Endothelial cell of umbilical vein (primary cell): Measurements from ENCODE around the gene CLPTM1L.

Experiments
- EZH2 ChIP-seq: IDR thresholded peaks from 2 replicates; pipeline ENCODE4 v1.6.1; 2012; ENCODE audit warnings: borderline replicate concordance, low read depth, mild to moderate bottlenecking, moderate library complexity, low read length, inconsistent platforms; ENCODE audit not compliant: severe bottlenecking
- JUN ChIP-seq: IDR thresholded peaks from 2 replicates; pipeline ENCODE4 v1.6.1; 2011; ENCODE audit warnings: borderline replicate concordance, low read depth; ENCODE audit not compliant: insufficient read length, insufficient read depth
- MYC ChIP-seq: IDR thresholded peaks from one replicate; pipeline ENCODE4 v1.6.1; 2011; ENCODE audit warnings: mild to moderate bottlenecking, low read depth, low read length
- POLR2A ChIP-seq: IDR thresholded peaks from 2 replicates; pipeline ENCODE4 v1.6.1; 2012; ENCODE audit warnings: low read depth, mild to moderate bottlenecking, control low read depth, low read length
- POLR2AphosphoS5 ChIP-seq: IDR thresholded peaks from 2 replicates; pipeline ENCODE4 v1.6.1; 2012; ENCODE audit warnings: low read depth, mild to moderate bottlenecking, control low read depth, low read length, moderate library complexity; ENCODE audit not compliant: insufficient read depth
- TF ChIP-seq, protein P1 (sequence below), 2 donors: IDR thresholded peaks; 1 replicate in 1 of 2; 2 replicates in 1 of 2; pipeline ENCODE4 v1.5.1; 2011; ENCODE audit warnings: low read length in 2 of 2, mild to moderate bottlenecking in 2 of 2, moderate library complexity in 2 of 2, control low read depth in 1 of 2, inconsistent platforms in 1 of 2, low read depth in 1 of 2; ENCODE audit not compliant: insufficient read depth in 1 of 2; ENCODE audit errors: extremely low read depth in 1 of 2
- TF ChIP-seq, protein P2 (sequence below): IDR thresholded peaks from 2 replicates; pipeline ENCODE4 v1.6.1; 2011; ENCODE audit not compliant: insufficient read depth, insufficient read length

DNA sequence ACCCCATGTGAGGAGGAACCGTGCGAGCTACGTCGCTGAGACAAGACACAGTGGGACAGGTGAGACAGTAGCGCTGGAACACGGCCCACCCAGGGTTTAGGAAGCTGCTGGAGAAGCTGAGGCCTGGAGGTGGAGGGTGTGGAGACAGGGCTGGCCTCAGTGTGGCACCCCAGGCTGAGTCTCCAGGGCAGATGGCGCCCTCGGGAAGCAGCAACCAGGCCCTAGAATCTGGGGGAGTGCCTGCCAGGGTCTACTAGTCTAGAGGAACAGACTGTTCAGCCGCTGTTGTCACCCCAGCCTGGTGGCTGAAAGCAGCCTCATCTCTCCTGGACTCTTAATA, 45.4 kb downstream of the CLPTM1L start:
- TF ChIP-seq, protein P1, sequence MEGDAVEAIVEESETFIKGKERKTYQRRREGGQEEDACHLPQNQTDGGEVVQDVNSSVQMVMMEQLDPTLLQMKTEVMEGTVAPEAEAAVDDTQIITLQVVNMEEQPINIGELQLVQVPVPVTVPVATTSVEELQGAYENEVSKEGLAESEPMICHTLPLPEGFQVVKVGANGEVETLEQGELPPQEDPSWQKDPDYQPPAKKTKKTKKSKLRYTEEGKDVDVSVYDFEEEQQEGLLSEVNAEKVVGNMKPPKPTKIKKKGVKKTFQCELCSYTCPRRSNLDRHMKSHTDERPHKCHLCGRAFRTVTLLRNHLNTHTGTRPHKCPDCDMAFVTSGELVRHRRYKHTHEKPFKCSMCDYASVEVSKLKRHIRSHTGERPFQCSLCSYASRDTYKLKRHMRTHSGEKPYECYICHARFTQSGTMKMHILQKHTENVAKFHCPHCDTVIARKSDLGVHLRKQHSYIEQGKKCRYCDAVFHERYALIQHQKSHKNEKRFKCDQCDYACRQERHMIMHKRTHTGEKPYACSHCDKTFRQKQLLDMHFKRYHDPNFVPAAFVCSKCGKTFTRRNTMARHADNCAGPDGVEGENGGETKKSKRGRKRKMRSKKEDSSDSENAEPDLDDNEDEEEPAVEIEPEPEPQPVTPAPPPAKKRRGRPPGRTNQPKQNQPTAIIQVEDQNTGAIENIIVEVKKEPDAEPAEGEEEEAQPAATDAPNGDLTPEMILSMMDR (IDR thresholded peaks at IDR 0.05; ENCODE audit: extremely low read depth in 1 of 2, insufficient read depth in 1 of 2, low read depth in 1 of 2, low read length in 2 of 2), result no peak
- TF ChIP-seq POLR2A (no peak), EZH2 (no peak), POLR2AphosphoS5 (no peak), MYC (no peak), JUN (no peak)
- TF ChIP-seq, protein P2, sequence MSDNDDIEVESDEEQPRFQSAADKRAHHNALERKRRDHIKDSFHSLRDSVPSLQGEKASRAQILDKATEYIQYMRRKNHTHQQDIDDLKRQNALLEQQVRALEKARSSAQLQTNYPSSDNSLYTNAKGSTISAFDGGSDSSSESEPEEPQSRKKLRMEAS, result no peak
